GM12878 (cell line): ENCODE results near the gene IFNA13.

Source experiments
- ASH2L ChIP-seq: fragments of 300-600, 200-600 bp; sonication (generic); IDR thresholded peaks from 2 replicates; pipeline ENCODE4 v1.6.1; 2017; ENCODE audit warnings: low read depth, mild to moderate bottlenecking, borderline replicate concordance
- CTCF ChIP-seq, 3 experiments: IDR thresholded peaks in 2 of 3; conservative IDR thresholded peaks in 1 of 3; 2 replicates each; pipeline ENCODE4 v1.5.1; 2011; ENCODE audit warnings: low read depth in 3 of 3, low read length in 3 of 3, mild to moderate bottlenecking in 3 of 3, control low read depth in 2 of 3, moderate library complexity in 2 of 3, inconsistent platforms in 1 of 3, mixed read lengths in 1 of 3; ENCODE audit not compliant: control insufficient read depth in 2 of 3, insufficient read depth in 1 of 3; ENCODE audit errors: extremely low read depth in 1 of 3
- EZH2 ChIP-seq: IDR thresholded peaks from 2 replicates; pipeline ENCODE4 v1.6.1; 2012; ENCODE audit warnings: low read depth, mild to moderate bottlenecking, control low read depth, inconsistent platforms, low read length, borderline replicate concordance; ENCODE audit not compliant: control insufficient read depth
- PBX3 ChIP-seq: IDR thresholded peaks from 2 replicates; pipeline ENCODE4 v1.6.1; 2011; ENCODE audit warnings: mild to moderate bottlenecking, low read depth, low read length, moderate library complexity; ENCODE audit not compliant: insufficient replicate concordance
- RCOR1 ChIP-seq: conservative IDR thresholded peaks from 2 replicates; pipeline ENCODE4 v1.6.1; 2012; ENCODE audit warnings: low read depth, low read length, improper control_type of control experiment
- TCF12 ChIP-seq: IDR thresholded peaks from 2 replicates; pipeline ENCODE4 v1.6.1; 2011; ENCODE audit warnings: low read depth, mild to moderate bottlenecking, low read length
- ZNF207 ChIP-seq: fragments of 450-650 bp; IDR thresholded peaks from 2 replicates; pipeline ENCODE4 v1.6.1; 2014; ENCODE audit warnings: antibody characterized with exemption, mild to moderate bottlenecking, borderline replicate concordance

GRCh38 chr9:21331676-21332402 lies 36.0 kb downstream of the IFNA13 start:
- no peak for TF ChIP-seq ASH2L
- TF ChIP-seq EZH2: no peak
- TF ChIP-seq PBX3: no peak
- TF ChIP-seq ZNF207: no peak
- no peak for TF ChIP-seq CTCF (IDR thresholded peaks at IDR 0.05 in 2 of 3, conservative IDR thresholded peaks at IDR 0.05 in 1 of 3; ENCODE audit: control insufficient read depth in 2 of 3, extremely low read depth in 1 of 3, insufficient read depth in 1 of 3, low read depth in 3 of 3, low read length in 3 of 3)
- no peak for TF ChIP-seq TCF12
- TF ChIP-seq RCOR1: no peak
